Measurements from ENCODE around the gene VAMP8.

DNA sequence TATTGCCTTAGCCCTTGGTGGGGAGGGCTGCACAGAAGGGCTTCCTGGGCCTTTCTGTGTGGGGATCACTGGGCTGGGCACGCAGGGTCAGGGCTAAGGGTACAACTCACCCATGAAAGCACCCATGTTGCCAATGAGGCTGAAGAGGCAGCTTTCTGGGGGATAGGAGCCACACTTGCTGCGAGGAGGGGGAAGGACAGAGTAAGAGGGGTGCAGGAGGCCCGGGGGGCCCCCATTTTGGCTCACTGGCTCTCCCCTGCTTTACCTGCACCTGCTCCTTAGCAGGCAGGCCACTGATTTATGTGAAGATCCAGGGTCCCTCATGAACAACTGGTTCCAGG is 22.8 kb downstream of the VAMP8 start:
- no peak for TF ChIP-seq POLR2AphosphoS5 (IDR thresholded peaks at IDR 0.05)
- TF ChIP-seq, protein P1, sequence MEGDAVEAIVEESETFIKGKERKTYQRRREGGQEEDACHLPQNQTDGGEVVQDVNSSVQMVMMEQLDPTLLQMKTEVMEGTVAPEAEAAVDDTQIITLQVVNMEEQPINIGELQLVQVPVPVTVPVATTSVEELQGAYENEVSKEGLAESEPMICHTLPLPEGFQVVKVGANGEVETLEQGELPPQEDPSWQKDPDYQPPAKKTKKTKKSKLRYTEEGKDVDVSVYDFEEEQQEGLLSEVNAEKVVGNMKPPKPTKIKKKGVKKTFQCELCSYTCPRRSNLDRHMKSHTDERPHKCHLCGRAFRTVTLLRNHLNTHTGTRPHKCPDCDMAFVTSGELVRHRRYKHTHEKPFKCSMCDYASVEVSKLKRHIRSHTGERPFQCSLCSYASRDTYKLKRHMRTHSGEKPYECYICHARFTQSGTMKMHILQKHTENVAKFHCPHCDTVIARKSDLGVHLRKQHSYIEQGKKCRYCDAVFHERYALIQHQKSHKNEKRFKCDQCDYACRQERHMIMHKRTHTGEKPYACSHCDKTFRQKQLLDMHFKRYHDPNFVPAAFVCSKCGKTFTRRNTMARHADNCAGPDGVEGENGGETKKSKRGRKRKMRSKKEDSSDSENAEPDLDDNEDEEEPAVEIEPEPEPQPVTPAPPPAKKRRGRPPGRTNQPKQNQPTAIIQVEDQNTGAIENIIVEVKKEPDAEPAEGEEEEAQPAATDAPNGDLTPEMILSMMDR (IDR thresholded peaks at IDR 0.05), result no peak

Measured in prostate gland (tissue), 2 donors.